Smooth muscle cell (in vitro differentiated cells): ENCODE data around the gene MYL3. TPM values are rescaled to one million over a fixed set of nuclear protein-coding genes. Genes with fewer than 3 reads are reported as not detected.

Experiments used
- DNase-seq: peaks from one replicate; lab custom pipeline; 2025; ENCODE audit not compliant: unreplicated experiment; lab: John Stamatoyannopoulos, UW
- H2AFZ ChIP-seq: fragments of 200-600 bp; sonication (generic); 2 replicates; pipeline ENCODE4 v1.6.0; 2016; ENCODE audit warnings: antibody characterized with exemption, low read depth, mild to moderate bottlenecking
- H3F3A ChIP-seq: fragments of 200-600 bp; sonication (generic); 2 replicates; pipeline ENCODE4 v1.6.0; 2017; ENCODE audit warnings: antibody characterized with exemption, low read depth
- H3K27ac ChIP-seq: fragments of 200-600 bp; sonication (generic); 2 replicates; pipeline ENCODE4 v1.5.1; 2016; ENCODE audit warnings: low read depth, mild to moderate bottlenecking
- H3K27me3 ChIP-seq: fragments of 200-600 bp; sonication (generic); 2 replicates; pipeline ENCODE4 v1.6.1; 2016; ENCODE audit warnings: low read depth, mild to moderate bottlenecking
- H3K36me3 ChIP-seq: fragments of 200-600 bp; sonication (generic); 2 replicates; pipeline ENCODE4 v1.5.1; 2016; ENCODE audit warnings: low read depth
- H3K4me1 ChIP-seq: fragments of 200-600 bp; sonication (generic); 2 replicates; pipeline ENCODE4 v1.5.1; 2016; ENCODE audit warnings: low read depth
- H3K4me2 ChIP-seq: fragments of 200-600 bp; sonication (generic); 2 replicates; pipeline ENCODE4 v1.6.0; 2016; ENCODE audit warnings: mild to moderate bottlenecking
- H3K4me3 ChIP-seq: fragments of 200-600 bp; sonication (generic); 2 replicates; pipeline ENCODE4 v1.5.1; 2016; ENCODE audit warnings: mild to moderate bottlenecking
- H3K79me2 ChIP-seq: fragments of 200-600 bp; sonication (generic); 2 replicates; pipeline ENCODE4 v1.6.0; 2016; ENCODE audit warnings: low read depth, mild to moderate bottlenecking
- H3K9ac ChIP-seq: fragments of 200-600 bp; sonication (generic); 2 replicates; pipeline ENCODE4 v1.6.0; 2016; ENCODE audit warnings: low read depth
- H3K9me3 ChIP-seq: fragments of 200-600 bp; sonication (generic); replicated peaks from 2 replicates; pipeline ENCODE4 v1.5.1; 2016; ENCODE audit warnings: low read depth
- H4K20me1 ChIP-seq: fragments of 200-600 bp; sonication (generic); 2 replicates; pipeline ENCODE4 v1.6.0; 2016; ENCODE audit warnings: low read depth
- CTCF ChIP-seq: fragments of 200-600 bp; sonication (generic); IDR thresholded peaks from 2 replicates; pipeline ENCODE4 v1.5.1; 2017; ENCODE audit warnings: borderline replicate concordance, mild to moderate bottlenecking, antibody characterized with exemption; ENCODE audit not compliant: insufficient read depth, poor library complexity, severe bottlenecking
- WGBS: methylation state at CpG from one replicate; pipeline ENCODE4 v1.1.7; 2016; ENCODE audit warnings: low lambda C conversion rate; 5-methylcytosine and 5-hydroxymethylcytosine counted together
- polyA plus RNA-seq: library from polyadenylated mRNA; unstranded; fragments of >200 nt; fragmentation: Nextera tagmentation; extraction: Ambion mirVana; gene quantifications from 2 replicates; pipeline ENCODE4 v1.2.1, GENCODE V29; 2016
- total RNA-seq: library from RNA; depleted of rRNA; stranded (reverse); fragments of >200 nt; gene quantifications from 2 replicates; pipeline ENCODE4 v1.2.3, GENCODE V29; 2014

The MYL3 gene
- total and polyA plus RNA-seq, 2 experiments from 2014 or later: 8.4 to 25.6 TPM

- 97% methylated on average over 4 of the region's 4 CpGs for WGBS
- Histone ChIP-seq H3K9me3 (no peaks in the 10 kb centered on the region), H4K20me1 (no peaks in the 10 kb centered on the region), H3K36me3 (peaks cover 4% of the 10 kb centered on the region), H3K27ac (no peak overlapping the region), H3K9ac (no peak overlapping the region), H2AFZ (no peak overlapping the region), H3K27me3 (no peaks in the 10 kb centered on the region), H3K79me2 (no peaks in the 10 kb centered on the region), H3K4me1 (no peaks in the 10 kb centered on the region), H3F3A (no peaks in the 10 kb centered on the region), H3K4me3 (no peak overlapping the region), H3K4me2 (no peak overlapping the region)
- DNase-seq: no peak
- no peak for TF ChIP-seq CTCF
Observed at GRCh38 chr3:46835491-46835890, 27.8 kb downstream of the MYL3 start.

GRCh38 chr3:46835054-46835453 is 28.2 kb downstream of the MYL3 start:
- no peak for DNase-seq
- H2AFZ ChIP-seq: no peak overlapping the region
- no peak overlapping the region for H3K9ac ChIP-seq
- H3K79me2 ChIP-seq: no peaks in the 10 kb centered on the region
- H3K4me2 ChIP-seq: no peak overlapping the region
- H3K9me3 ChIP-seq: no peaks in the 10 kb centered on the region
- H3F3A ChIP-seq: no peaks in the 10 kb centered on the region
- H3K36me3 ChIP-seq: peaks cover 4% of the 10 kb centered on the region
- 89% methylated on average over 12 of the region's 12 CpGs for WGBS
- H3K4me3 ChIP-seq: no peak overlapping the region
- TF ChIP-seq CTCF: no peak
- H4K20me1 ChIP-seq: no peaks in the 10 kb centered on the region
- no peak overlapping the region for H3K27ac ChIP-seq
- no peaks in the 10 kb centered on the region for H3K27me3 ChIP-seq
- H3K4me1 ChIP-seq: no peaks in the 10 kb centered on the region

GRCh38 chr3:46833346-46834300 is 29.6 kb downstream of the MYL3 start:
- Histone ChIP-seq H3K9me3 (no peaks in the 10 kb centered on the region), H3K36me3 (no peaks in the 10 kb centered on the region), H3K27me3 (no peaks in the 10 kb centered on the region), H3F3A (no peaks in the 10 kb centered on the region), H3K4me2 (no peak overlapping the region), H3K79me2 (no peaks in the 10 kb centered on the region), H3K9ac (no peak overlapping the region), H3K4me1 (no peaks in the 10 kb centered on the region), H2AFZ (no peak overlapping the region), H3K27ac (no peak overlapping the region), H4K20me1 (no peaks in the 10 kb centered on the region), H3K4me3 (no peak overlapping the region)
- no peak for DNase-seq
- WGBS: 96% methylated on average over 65 of the region's 65 CpGs
- TF ChIP-seq CTCF: no peak
